ENCODE measurements around the gene HOXB6.

HOXB6 gene

DNA sequence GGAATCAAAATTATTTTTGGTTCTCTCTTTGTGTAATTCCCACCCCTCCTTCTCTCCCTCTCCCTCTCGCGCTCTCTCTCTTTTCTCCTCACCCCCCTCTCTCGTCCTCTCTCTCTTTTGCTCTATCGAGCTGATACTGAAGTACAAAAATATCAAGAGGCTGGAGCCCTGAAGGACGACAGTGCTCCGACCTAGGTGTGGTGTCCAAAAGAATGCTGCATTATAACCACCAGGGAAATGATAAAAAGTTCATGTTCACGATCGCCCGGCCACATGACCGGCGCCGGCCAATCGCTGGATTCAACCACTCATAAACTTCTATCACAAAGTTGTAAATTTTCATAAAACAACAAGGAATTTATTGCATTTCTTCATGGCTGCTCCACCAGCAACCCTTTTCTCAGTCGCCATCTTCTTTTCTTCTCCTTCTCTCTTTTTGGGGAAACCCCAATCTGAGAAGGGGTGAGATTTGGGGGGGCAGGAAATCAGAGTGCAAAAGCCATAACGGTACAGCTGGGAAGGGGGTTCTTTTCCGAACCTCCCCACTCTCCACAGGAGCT is at the start of gene HOXB6:
HOXB6 (minus strand) TSS at position 217 of the 560 bp plus-strand sequence. CDS start 6,836 bp downstream, outside the sequence.
- DNase-seq (ENCODE audit: low spot score), result peak; percentile 71

DNA sequence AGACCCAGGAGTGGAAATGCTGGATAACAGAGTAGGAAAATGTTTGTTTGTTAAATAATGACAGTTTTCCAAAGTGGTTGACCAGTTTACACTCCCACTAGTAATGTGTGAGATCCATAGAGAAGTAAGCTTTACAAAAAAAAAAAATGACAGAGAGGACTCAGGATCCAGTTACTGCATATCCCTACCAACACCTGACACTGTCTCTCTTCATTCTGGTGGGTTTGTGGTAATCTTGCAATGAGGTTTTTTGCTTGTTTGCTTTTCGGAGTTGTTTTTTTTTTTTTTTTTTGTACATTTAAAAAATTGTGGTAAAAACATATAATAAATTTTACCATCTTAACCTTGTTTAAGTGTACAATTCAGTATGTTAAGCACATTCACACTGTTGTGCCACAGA is 45.0 kb upstream of the HOXB6 start:
- no peak for DNase-seq (ENCODE audit: low spot score)

DNA sequence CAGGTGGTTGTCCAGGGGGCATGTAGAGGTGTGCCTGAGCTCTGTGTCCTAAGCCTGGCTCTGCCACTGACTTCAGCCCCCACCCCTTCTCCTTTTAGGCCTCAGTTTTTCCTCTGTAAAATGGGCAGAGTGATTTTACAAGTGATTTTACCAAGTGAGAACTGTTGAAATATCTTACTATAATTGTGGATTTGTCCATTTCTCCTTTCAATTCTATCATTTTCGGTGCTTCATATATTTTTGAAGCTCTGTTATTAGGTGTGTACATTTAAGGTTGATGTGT is 43.1 kb upstream of the HOXB6 start:
- no peak for DNase-seq (ENCODE audit: low spot score)

DNA sequence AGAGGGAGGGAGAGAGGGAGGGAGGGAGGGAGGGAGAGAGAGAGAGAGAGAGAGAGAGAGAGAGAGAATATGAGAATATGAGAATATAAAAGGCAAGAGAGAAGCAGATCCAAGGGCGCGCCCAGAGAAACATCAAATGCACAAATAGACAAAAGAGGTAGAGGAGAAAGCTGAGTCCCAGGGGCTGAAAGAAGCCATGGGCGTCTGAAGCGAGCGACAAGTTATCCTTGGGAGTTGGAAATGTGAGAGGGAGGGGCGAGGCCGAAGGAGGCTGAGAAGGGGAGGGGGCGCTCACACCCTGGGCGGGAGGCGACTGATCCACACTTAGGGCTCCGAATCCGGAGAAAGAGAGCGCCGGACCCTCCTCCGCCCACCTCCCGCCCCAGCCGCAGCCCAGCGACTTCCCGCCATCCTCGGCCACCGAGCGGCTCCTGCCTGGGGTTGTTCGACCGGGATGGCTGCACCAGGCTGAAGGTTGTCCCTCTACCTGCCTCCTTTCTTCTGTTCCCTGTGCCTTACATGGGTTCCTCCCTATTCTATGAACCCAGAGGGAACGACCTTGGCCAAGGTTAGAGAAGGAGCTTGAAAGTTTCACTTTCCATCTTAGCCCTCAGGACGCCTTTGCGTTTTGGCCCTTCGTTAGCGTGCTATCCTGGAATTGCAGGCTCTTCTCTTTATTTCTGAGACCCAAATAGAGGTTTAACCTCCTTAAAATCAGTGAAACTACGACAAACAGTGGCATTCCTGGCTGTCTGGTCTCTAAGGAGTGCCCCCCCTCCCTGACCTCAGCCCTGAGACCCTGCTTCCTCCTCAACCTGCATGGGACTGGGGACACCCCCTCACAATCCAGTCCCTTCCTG is 42.5 kb upstream of the HOXB6 start:
- no peak for DNase-seq (ENCODE audit: low spot score)

DNA sequence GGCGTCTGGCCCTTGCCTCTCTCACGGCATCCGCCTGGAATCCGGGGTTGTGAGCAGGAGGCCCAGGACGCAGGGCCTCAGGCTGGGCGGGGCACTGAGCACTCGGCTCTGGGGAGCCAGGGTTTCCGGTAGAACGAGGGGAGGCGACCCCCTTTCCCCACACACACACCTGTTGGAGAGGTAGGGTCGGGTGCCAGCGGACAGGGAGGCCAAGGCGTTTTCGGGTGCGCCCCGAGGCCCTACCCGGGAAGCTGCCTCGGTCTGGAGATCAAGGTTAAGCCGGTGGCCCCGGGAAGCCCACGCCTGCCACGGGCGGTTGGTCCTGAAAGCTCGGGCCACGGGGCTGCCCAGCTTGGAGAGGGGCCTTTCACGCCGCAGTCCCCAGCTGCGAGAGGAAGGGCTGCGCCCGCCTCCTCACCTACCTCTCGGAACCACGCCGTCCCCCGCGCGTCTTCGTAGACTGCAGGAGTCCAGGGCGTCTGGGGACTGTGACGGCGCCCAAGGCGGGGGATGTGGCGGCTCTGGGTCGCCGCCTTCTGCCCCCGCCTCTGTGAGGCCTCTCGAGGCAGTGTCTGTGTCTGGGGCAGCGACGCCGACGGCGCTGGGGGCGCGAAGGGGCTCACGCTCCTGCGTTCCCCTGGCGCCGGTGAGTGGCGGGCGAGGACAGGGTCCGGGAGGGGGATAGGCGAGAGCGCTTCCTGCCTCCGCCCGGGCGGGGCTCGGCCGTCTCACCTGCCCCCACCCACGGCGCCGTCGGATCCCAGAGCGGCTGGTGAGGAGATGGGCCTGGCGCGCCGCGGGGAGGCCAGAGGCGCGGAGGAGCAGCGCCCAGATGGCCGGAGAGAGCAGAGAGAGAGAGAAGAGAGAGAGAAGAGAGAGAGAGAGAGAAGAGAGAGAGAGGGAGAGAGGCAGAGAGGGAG is 41.7 kb upstream of the HOXB6 start:
- DNase-seq (ENCODE audit: low spot score), result no peak

DNA sequence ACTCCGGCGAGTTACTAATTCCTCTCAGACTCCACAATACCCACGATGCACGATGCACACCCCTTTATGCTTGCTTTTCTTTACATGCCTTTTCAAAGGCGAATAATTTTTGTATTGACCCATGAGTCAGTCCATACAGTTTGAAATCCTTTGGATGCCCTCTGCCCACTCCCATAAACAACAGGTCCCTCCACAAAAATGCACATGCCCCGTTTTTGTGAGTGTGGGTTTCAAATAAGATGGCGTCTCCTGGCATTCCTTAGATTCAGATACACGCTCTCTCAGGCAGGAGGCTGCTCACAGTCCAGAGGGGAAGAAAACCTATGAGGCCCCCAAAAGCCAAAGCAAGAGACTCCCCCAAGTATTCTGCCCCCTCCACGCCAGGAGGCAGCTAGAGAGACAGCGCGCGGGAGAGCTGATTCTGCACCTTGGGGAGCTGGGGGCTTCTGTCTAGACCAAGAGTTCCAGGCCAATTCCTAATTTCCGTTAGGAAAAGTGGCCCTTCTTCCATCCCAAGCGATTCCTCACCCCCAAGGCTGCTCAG is 40.9 kb upstream of the HOXB6 start:
- DNase-seq (ENCODE audit: low spot score), result no peak

DNA sequence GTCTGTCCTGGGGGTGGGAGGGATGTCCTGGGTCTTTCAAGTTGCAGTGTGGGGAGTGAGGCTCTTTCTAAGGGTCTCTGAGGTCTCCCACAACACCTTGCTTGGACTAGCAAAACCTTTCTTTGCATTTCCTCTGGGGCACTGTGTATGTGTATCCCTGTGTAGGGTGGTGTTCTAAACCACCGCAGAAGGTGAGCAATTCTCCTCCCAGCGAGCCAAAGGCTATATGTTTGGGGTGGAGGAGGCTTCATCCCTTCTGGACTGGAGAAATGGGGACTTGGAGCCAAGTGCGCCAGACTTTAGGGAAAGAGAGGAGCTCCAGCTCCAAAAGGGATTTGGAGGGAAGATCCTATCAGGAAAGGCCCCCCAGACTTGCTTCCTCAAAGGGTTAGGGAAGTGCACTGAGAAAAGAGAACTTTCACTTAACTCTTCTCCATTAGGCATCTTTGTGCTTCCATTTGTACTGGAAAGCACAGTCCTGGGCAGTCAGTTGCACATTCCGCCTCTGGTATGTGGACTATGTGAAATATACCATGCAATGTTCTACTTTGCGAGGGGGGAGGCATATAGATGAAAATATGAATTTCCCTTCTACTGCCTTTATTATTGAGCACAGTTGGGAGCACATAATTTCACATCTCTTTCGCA is 40.2 kb upstream of the HOXB6 start:
- DNase-seq (ENCODE audit: low spot score), result no peak

DNA sequence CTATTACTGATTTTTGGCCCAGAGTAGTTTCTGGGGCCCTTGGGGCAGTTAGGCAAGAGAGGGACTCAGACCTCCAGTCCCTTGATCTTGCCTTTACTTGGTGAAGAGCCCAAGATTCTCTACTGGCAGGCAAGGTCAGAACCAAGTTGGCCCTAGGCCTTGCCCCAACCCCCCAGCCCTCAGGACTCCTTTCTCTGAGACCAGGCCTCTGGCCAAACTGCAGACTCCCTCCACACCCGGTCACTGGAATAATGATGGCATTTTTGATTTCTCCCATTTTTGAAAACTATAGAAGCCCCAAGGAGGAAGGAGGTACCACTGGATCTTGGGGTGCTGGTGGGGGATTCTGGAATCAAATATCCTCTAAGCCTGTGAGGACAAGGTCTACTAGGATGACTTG is 39.4 kb upstream of the HOXB6 start:
- no peak for DNase-seq (ENCODE audit: low spot score)

DNA sequence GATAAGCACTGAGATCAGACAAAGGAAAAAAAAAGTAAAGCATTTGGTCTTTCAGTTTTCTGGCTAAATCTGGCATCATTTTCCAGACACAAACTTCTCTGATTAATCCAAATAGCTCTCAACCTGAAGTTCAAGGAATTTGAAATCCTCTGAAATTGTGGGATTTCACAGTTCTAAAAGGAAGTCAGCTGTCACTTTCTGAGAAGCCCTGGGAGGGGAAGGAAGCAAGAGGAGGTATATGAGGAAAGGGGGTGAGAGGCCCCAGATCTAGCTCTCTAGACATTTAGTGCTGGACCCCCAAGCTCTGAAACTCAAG is 38.9 kb upstream of the HOXB6 start:
- no peak for DNase-seq (ENCODE audit: low spot score)

DNA sequence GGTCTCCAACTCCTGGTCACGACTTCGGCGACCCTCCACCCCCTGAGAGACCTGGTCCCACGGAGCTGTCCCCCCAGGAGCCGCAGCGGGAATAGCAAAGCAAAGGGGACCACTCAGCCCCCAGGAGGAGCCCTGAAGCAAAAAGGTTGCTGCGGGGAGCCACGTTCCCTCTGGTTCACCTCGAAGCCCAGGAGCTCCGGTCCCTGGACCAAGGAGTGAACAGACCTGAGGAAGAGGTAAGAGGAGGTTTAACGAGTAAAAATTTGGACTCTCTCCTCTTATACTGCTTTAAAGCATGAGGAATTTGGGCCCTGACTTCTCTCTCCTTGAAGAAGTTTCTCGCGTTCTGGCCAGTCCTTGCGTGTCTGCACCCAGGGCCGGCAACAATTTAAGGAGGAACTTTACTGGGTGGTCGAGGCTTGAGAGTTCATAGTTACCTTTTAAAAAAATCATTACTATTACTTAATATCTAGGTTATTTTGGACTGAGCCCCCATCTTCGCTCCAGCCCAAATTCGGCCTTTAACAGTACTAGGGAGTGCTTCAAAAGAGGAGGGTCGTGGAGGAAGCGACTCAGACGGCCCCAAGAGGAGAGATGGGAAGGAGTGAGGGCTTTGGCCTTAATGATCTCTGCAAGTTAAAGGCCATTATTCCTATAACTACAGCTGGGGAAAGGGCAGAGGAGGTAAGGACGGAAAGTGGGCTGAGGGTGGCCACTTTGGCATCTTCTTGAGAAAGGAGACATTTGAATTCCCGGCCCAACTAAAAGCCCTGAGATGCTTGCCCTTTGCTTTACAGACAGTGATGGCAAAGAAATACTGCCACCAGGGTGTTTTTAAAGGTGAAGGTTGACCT is 38.3 kb upstream of the HOXB6 start:
- no peak for DNase-seq (ENCODE audit: low spot score)

DNA sequence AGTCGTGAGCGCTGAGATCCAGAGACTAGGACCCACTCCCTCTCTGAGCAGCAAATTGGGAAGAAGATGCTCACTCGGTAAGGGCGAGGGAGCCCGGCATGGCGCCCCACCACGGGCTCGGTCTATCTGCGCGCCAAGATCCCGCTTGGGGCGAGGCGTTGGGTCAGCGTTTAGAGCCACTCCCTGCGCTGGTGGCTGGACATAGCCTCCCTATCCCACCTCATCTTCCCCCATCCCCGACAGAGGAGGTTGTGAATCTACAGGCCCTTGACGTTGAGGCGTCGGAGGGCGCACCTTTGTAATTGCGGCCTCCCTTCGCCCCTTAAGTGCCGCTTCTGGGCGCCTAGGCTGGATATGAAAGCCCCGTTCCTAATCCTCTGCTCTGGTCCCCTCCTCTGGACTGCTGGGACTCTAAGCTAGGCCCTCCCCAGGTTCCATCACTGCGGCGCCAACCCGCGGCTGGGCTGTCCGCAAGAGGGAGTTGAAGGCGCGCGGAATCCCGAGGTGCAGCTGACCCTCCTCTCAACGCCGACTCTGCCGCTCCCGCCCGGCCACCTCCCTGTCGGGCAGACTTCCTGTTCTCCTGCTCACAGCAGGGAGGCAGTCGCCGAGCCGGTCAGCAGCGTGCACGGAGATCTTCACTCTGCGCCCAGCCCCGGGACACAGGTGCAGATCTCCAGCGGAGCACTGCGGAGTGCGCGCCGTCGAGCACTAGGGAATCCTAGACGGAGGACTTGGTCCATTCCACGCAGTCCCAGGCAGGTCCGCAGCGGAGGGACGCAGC is 37.5 kb upstream of the HOXB6 start:
- DNase-seq (ENCODE audit: low spot score), result peak; percentile 36

DNA sequence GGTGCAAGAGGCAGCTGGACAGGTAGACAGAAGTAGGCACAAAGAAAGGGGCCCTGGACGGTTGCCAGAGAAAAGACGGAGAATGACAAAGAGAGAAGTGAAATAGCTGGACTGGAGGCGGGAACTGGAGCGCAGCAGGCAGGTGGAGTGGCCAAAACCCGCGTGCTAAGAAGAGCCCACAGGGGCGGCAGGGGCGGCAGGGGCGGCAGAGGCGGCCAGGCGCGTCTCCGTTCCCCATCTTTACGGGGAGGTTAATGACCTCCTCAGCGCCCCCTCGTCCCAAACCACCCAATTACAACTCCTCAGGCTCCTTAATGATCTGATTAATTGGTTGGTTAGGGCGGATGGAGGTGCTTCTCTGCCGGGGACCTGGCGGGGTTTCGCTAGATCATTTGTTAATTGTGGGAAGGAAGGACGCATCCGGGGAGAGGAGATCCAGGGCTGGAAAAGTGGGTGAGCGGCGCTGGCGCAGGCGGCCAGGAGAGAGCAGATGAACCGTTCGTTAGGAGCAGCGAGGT is 36.8 kb upstream of the HOXB6 start:
- DNase-seq (ENCODE audit: low spot score), result no peak

DNA sequence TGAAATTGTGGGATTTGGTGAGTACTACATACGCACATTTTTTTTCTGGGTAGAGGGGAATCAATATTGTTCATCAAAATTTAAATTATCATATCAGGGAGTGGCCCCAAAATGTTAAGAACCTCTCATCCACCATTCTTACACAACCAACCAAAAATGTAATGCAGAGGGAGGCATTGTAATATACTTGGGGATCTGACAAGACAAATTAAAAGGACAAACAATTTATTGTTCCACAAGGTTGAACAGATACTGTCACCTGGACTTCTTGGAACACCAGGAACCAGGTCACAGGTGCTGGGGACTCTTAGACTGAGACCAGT is 36.0 kb upstream of the HOXB6 start:
- DNase-seq (ENCODE audit: low spot score), result no peak

DNA sequence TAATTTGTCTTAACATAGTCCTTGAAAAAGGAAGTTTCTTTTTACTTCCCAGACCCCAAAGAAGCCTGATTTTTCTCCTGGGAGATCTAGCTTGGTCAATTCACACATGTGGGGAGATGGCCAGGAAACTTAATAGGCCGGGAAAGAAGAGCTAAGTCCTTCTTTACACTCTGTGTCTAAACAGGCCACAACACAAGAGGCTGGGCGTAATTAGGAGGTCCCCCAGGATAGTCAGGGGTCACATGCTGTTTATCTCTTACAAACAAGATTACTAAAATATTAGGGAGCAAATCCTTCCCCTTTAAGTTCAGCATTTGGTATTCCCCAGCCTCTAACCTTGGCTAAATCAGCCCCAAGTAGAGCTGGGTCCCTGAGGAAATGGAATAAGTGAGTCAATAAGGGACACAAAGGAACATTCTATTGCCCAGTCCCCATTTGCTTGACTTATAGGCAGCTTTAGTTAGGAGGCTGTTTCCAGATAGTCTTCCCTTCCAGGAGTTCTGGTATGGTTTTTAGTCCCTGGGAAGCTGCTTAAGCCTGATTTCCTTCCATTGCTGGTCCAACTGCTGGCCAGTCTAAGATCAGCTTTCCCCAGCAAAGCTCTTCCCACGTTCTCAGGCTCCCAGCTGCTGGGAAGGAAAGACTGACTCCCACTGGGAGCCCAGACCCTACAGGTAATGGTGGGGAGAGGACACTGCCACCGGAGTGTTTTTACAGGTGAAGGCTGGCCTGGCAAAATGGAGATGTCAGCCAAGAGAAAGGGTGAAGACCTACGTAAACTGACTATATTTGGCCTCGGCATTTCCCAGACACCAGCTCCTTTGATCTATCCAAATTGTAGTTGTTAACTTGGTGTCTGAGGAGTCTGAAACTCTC is 35.4 kb upstream of the HOXB6 start:
- DNase-seq (ENCODE audit: low spot score), result no peak

DNA sequence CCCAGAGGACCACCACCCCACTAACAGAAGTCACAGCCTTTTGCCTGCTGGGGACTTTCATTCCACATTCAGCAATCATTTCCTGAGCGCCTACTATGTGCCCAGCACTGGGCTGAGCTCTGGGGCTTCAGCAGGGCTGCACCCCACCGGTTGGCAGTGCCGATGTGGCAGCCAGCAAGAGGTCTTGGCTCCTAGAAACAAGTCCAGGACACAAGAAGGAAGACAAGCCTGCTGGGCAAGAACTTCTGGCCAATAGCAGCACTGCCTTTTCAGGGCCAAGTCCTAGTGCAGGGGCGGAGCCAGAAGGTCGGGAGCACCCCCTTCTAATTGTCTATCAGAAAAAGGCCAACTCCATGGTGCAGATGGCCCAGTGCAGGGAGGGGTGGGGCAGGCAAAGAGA is 34.4 kb upstream of the HOXB6 start:
- no peak for DNase-seq (ENCODE audit: low spot score)

DNA sequence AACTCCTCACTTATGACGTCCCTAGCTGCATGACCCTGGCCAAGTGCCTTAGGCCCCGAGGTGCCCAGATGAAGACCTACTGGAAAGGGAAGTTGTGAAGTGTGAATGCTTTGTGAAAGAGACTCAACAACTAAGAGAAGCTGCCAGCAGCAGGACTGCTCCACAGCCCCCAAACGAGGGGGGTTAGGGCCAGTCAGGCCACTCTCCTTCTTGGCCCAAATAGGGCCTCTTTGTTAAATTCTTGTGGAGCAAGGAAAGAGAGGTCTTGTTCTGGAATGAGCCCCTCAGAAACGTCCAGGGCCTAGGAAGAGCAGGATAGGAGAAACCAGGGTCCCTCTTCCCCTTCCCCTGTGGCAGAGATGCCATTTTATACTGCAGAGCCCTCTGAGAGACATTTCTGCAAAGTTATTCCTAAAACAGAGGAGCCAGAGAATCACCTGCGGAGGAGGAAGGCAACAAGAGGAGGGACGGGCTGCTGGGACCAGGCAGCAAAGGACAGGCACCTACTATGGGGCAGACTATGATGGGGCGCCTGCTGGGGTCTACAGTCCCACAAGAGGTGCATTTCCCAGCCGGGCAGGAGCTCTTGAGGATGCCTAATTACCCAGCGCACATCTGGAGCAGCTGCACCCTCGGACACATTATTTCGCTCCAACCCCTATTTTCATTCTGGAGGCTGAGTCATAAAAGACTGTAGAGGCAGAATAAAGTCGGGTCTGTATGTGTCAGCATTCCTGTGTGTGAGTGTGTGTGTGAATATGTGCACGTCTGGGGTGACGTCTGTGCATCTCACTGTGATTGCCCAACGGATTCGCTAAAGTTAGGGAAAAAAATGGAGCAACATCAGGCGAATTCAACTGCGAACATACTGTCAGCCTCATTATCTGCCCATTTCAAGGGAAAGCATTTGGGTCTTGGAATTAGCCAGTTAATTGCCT is 32.8 kb upstream of the HOXB6 start:
- DNase-seq (ENCODE audit: low spot score), result no peak

DNA sequence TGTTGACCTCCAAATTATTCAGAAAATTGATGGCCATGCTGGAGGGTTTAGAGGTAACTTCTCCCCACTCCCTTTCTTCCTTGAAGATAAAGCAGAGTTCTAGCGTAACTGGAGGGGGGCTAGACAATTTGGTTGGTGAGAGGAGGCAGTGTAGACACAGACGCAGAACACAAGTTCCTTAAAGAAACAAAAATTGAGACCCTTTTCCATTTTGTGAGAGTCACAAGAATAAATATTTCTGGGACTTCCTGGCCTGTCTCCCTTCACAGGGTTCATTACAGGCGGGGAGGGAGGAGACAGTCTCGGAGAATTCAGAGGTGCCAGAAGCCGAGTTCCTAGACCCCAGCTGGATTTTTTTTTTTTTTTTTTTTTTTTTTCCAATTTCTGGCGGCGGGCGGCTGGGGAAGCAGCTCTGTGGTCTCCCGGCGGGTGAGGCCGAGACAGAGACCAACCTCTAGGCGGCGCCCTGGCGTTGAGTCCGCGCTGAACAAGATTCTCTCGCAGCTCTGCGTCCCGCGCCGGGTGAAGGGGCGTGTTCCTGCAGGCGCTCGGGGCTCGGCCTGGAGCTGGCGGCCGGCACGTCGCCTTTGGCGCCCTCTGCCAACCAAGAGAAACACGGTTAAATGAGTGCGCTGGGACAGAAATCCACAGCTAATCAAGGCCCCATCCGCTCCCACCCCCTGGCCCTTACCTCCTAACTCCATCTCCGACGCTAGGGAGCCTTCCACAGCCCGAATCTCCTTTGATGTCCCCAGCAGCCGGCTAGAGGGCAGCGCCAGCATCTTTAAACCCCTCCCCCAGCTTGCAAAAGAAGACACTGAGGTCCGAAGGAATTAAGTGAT is 31.6 kb upstream of the HOXB6 start:
- DNase-seq (ENCODE audit: low spot score), result peak; percentile 91
